DND-41 (cell line): Measurements from ENCODE around the gene MINK1.

Experiments
- EZH2 ChIP-seq: IDR thresholded peaks from 3 replicates; pipeline ENCODE4 v1.6.1; 2012; ENCODE audit warnings: borderline replicate concordance, low read depth, mild to moderate bottlenecking, moderate library complexity, low read length, inconsistent platforms; ENCODE audit not compliant: severe bottlenecking
- TF ChIP-seq, protein P1 (sequence below): IDR thresholded peaks from 2 replicates; pipeline ENCODE4 v1.5.1; 2012; ENCODE audit warnings: borderline replicate concordance, low read length, moderate library complexity, mild to moderate bottlenecking; ENCODE audit not compliant: poor library complexity, severe bottlenecking; ENCODE audit errors: extremely low read depth

DNA sequence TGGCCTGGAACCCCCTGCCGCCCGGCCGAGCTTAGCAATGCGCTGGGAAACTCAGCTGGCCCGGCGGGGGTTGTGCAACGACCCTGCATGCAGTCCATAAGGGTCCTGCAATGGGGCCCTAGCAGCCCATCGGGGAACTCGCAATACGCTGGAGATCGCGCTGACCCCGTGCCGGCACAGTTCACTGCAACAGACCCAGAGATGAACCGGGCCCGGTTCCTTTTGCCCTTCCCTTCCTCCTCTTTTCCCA is 106.3 kb downstream of the MINK1 start:
- TF ChIP-seq, protein P1, sequence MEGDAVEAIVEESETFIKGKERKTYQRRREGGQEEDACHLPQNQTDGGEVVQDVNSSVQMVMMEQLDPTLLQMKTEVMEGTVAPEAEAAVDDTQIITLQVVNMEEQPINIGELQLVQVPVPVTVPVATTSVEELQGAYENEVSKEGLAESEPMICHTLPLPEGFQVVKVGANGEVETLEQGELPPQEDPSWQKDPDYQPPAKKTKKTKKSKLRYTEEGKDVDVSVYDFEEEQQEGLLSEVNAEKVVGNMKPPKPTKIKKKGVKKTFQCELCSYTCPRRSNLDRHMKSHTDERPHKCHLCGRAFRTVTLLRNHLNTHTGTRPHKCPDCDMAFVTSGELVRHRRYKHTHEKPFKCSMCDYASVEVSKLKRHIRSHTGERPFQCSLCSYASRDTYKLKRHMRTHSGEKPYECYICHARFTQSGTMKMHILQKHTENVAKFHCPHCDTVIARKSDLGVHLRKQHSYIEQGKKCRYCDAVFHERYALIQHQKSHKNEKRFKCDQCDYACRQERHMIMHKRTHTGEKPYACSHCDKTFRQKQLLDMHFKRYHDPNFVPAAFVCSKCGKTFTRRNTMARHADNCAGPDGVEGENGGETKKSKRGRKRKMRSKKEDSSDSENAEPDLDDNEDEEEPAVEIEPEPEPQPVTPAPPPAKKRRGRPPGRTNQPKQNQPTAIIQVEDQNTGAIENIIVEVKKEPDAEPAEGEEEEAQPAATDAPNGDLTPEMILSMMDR, result no peak
- no peak for TF ChIP-seq EZH2
